ENCODE measurements around the gene ZBTB22. TPM values are rescaled to one million over a fixed set of nuclear protein-coding genes. Genes with fewer than 3 reads are reported as not detected.
"Not testable (repeated sequence)": the region's sequence is repeated elsewhere in the genome, so short reads cannot be mapped to it uniquely, and the experiment has no call there.

The ZBTB22 gene
- total RNA-seq, 1 donor = 16.0 TPM

GRCh38 chr6:33276581-33276863 lies 41.0 kb downstream of the ZBTB22 start:
- peak overlapping the region; percentile 68 for H3K4me3 ChIP-seq (ENCODE audit: low read depth, low read length)
- DNase-seq (ENCODE audit: low read depth) = no peak
- TF ChIP-seq CTCF (IDR thresholded peaks at IDR 0.05; ENCODE audit: insufficient read depth, low read depth, low read length) = no peak

- peak overlapping the region; percentile 68 for H3K4me3 ChIP-seq (ENCODE audit: low read depth, low read length)
- DNase-seq (ENCODE audit: low read depth) = not testable (repeated sequence)
These were observed 41.6 kb downstream of the ZBTB22 start for GRCh38 chr6:33275795-33276580.

GRCh38 chr6:33273924-33274902 lies 43.3 kb downstream of the ZBTB22 start:
- H3K4me3 ChIP-seq (ENCODE audit: low read depth, low read length) = peak overlapping the region; percentile 99
- peak; percentile 17 for DNase-seq (ENCODE audit: low read depth)
- TF ChIP-seq CTCF (IDR thresholded peaks at IDR 0.05; ENCODE audit: insufficient read depth, low read depth, low read length) = no peak

GRCh38 chr6:33273129-33273923 lies 44.2 kb downstream of the ZBTB22 start:
- DNase-seq (ENCODE audit: low read depth) = no peak
- peak overlapping the region; percentile 99 for H3K4me3 ChIP-seq (ENCODE audit: low read depth, low read length)
- TF ChIP-seq CTCF (IDR thresholded peaks at IDR 0.05; ENCODE audit: insufficient read depth, low read depth, low read length) = no peak

- DNase-seq (ENCODE audit: low read depth) = no peak
- TF ChIP-seq CTCF (IDR thresholded peaks at IDR 0.05; ENCODE audit: insufficient read depth, low read depth, low read length) = no peak
- H3K4me3 ChIP-seq (ENCODE audit: low read depth, low read length) = peak overlapping the region; percentile 99
These were observed 45.0 kb downstream of the ZBTB22 start for GRCh38 chr6:33272275-33273128.

- peak within 1 kb of the TSS; percentile 99 for H3K4me3 ChIP-seq (ENCODE audit: low read depth, low read length)
- peak; percentile 100 for DNase-seq (ENCODE audit: low read depth)
- no peak for TF ChIP-seq CTCF (IDR thresholded peaks at IDR 0.05; ENCODE audit: insufficient read depth, low read depth, low read length)
These were observed 45.9 kb downstream of the ZBTB22 start, which contains the start of the genes RPS18 and VPS52 for GRCh38 chr6:33271468-33272274. Gene RPS18 (plus strand): TSS chr6:33272075. CDS start chr6:33272120, 45 bp downstream. Gene VPS52 (minus strand): TSS chr6:33271876. CDS start chr6:33271675, 201 bp downstream.
